AG08396 (cell line): ENCODE results near the gene C2orf68.
"Not testable (repeated sequence)": the region's sequence is repeated elsewhere in the genome, so short reads cannot be mapped to it uniquely, and the experiment has no call there.

Source experiments
- DNase-seq: peaks from one replicate; pipeline ENCODE4 v3.0.0; 2012; ENCODE audit warnings: low spot score, mixed read lengths

Gene C2orf68

GRCh38 chr2:85579266-85579935, 32.5 kb downstream of the C2orf68 start:
- peak; percentile 38 for DNase-seq

- no peak for DNase-seq
Observed at GRCh38 chr2:85578243-85579180, 33.4 kb downstream of the C2orf68 start.

- peak; percentile 29 for DNase-seq
Observed at GRCh38 chr2:85577386-85578242, 34.3 kb downstream of the C2orf68 start, which contains the start of gene VAMP8. Gene VAMP8, plus strand, starts transcription at chr2:85577586. Its CDS starts 61 bp downstream, at chr2:85577647.

GRCh38 chr2:85577063-85577385, 34.8 kb downstream of the C2orf68 start:
- DNase-seq = no peak

- DNase-seq = no peak
Observed at GRCh38 chr2:85575739-85576138, 36.1 kb downstream of the C2orf68 start.

- no peak for DNase-seq
Observed at GRCh38 chr2:85566265-85566664, 45.6 kb downstream of the C2orf68 start.

- DNase-seq = no peak
Observed at GRCh38 chr2:85564144-85564563, 47.7 kb downstream of the C2orf68 start.

- DNase-seq = peak; percentile 92
Observed at GRCh38 chr2:85561280-85562212, 50.3 kb downstream of the C2orf68 start, which contains the start of gene GGCX. Gene GGCX, minus strand, starts transcription at chr2:85561493. Its CDS starts 65 bp downstream, at chr2:85561428.

- DNase-seq = peak; percentile 12
Observed at GRCh38 chr2:85560812-85561279, 51.0 kb downstream of the C2orf68 start.

- DNase-seq = not testable (repeated sequence)
Observed at GRCh38 chr2:85560403-85560726, 51.5 kb downstream of the C2orf68 start.

GRCh38 chr2:85558160-85558559, 53.7 kb downstream of the C2orf68 start:
- no peak for DNase-seq

GRCh38 chr2:85557130-85557529, 54.7 kb downstream of the C2orf68 start:
- no peak for DNase-seq
